GM18519 (cell line): ENCODE measurements around the gene BACH2.
A peak's percentile ranks its signal among the peaks of the same experiment; 100 is the strongest.

Experiments
- ATAC-seq: cut with Tn5 transposase; IDR thresholded peaks from one replicate; pipeline ENCODE4 v1.9.1; 2021; ENCODE audit warnings: mild to moderate bottlenecking, moderate library complexity; ENCODE audit not compliant: unreplicated experiment, low FRiP score

BACH2 gene

GRCh38 chr6:89956182-89956581 is 340.5 kb downstream of the BACH2 start:
- no peak for ATAC-seq

- no peak for ATAC-seq
These were observed 341.3 kb downstream of the BACH2 start for GRCh38 chr6:89955364-89955763.

GRCh38 chr6:89954721-89955148 is 341.9 kb downstream of the BACH2 start:
- no peak for ATAC-seq

- ATAC-seq = no peak
These were observed 344.0 kb downstream of the BACH2 start for GRCh38 chr6:89952686-89953085.

- ATAC-seq = no peak
These were observed 344.5 kb downstream of the BACH2 start for GRCh38 chr6:89952105-89952671.

GRCh38 chr6:89951574-89952104 is 345.0 kb downstream of the BACH2 start:
- no peak for ATAC-seq

- ATAC-seq = no peak
These were observed 345.7 kb downstream of the BACH2 start for GRCh38 chr6:89950879-89951391.

- no peak for ATAC-seq
These were observed 346.2 kb downstream of the BACH2 start for GRCh38 chr6:89950446-89950845.

- ATAC-seq = no peak
These were observed 347.8 kb downstream of the BACH2 start for GRCh38 chr6:89948876-89949275.

GRCh38 chr6:89944826-89945407 is 351.7 kb downstream of the BACH2 start:
- no peak for ATAC-seq

GRCh38 chr6:89944181-89944755 is 352.4 kb downstream of the BACH2 start:
- no peak for ATAC-seq

GRCh38 chr6:89942601-89943000 is 354.0 kb downstream of the BACH2 start:
- ATAC-seq = no peak

- no peak for ATAC-seq
These were observed 354.7 kb downstream of the BACH2 start for GRCh38 chr6:89941763-89942497.

- ATAC-seq = no peak
These were observed 355.4 kb downstream of the BACH2 start for GRCh38 chr6:89941031-89941762.

GRCh38 chr6:89940225-89941027 is 356.2 kb downstream of the BACH2 start:
- peak; percentile 81 for ATAC-seq

- ATAC-seq = no peak
These were observed 357.5 kb downstream of the BACH2 start for GRCh38 chr6:89939144-89939543.

GRCh38 chr6:89938014-89938413 is 358.6 kb downstream of the BACH2 start:
- ATAC-seq = no peak

GRCh38 chr6:89936177-89936576 is 360.5 kb downstream of the BACH2 start:
- no peak for ATAC-seq

- ATAC-seq = no peak
These were observed 361.8 kb downstream of the BACH2 start for GRCh38 chr6:89934685-89935366.
